ENCODE results near the gene IL17RD.

The IL17RD gene

DNA sequence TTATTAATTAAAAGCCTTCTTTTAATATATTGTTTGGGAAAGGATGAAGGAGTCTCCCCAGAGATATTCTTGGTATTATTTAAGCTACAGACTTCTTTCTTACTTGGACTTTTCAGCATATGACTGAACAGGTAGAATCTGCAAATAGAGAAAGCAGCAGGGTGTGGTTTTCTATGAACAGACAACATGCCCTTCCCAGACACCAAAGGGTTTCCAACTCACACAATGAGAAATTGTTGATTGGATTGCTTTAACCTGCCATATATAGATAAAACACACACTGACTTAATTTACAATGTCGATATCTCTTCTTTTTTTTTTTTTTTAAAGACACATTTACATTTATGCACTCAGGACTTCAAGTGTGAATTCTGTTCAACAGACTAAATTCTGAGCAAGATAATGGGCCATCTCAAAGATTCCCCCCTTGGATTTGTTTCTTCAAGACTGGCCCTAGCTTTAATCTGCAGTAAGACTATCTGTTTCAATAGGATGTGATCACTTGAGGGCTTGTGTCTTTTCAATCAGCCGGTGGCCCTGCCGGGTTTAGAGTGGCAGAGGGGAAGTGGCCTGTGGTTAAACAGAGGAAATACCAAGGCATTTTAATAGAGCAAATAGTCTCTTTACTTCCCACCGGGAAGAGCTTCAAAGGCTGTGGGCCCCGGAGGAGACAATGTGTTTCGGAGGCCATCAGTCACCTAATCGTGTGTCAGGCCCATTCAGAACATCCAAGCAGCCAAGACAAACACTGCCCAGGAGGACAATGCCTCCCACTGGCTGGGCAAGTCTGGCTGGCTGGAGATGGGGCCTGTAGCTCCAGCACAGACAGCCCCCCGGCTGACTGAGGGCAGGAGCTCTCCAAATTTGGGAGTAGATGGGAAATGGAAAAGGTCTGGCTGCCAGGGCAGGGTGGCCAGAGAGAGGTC lies 6.1 kb downstream of the IL17RD start:
- no peak for DNase-seq (ENCODE audit: low spot score)

- DNase-seq (ENCODE audit: low spot score), result no peak
Measured at GRCh38 chr3:57158325-57158724, 6.8 kb downstream of the IL17RD start.

GRCh38 chr3:57157545-57157944 lies 7.6 kb downstream of the IL17RD start:
- DNase-seq (ENCODE audit: low spot score), result no peak

GRCh38 chr3:57155310-57155643 lies 9.9 kb downstream of the IL17RD start:
- no peak for DNase-seq (ENCODE audit: low spot score)

DNA sequence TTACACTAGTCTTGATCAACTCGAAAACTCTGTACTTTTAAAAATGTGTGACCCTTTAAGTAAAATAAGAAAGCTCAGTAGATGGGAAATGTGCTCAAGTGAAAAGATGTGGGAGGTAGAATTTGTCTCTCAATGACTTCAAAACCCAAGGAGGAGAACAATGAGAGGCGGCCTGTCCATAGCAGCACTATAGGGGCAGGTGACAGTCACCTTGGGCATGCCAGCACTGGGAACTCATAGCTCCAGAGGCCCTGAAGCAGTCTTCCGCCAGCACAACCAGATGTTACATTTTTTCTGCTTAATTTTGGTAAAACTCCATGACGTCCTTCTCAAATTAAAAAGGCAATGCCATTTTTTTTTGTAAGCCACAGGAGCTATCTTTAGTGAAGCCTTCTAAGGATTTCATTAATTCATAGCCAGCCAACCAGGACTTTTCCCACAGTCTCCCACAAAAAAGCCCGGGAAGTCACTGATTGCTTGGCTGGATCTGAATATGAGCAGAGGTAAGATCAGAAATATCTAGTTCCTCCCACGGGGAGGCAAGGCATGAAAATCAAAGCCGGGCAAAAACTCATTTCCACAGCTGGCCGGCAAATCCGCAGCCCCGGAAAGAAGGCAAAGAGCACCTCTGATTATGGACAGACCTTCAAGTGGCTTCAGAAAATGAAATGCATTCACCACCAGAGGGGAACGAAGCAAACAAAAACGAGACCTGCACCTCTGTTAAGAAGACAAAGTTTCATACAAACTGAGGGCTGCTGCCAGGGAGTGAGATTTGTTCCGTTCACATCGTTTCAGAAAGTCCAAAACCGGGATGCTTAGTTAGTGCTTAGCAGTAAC lies 10.5 kb downstream of the IL17RD start:
- no peak for DNase-seq (ENCODE audit: low spot score)

DNA sequence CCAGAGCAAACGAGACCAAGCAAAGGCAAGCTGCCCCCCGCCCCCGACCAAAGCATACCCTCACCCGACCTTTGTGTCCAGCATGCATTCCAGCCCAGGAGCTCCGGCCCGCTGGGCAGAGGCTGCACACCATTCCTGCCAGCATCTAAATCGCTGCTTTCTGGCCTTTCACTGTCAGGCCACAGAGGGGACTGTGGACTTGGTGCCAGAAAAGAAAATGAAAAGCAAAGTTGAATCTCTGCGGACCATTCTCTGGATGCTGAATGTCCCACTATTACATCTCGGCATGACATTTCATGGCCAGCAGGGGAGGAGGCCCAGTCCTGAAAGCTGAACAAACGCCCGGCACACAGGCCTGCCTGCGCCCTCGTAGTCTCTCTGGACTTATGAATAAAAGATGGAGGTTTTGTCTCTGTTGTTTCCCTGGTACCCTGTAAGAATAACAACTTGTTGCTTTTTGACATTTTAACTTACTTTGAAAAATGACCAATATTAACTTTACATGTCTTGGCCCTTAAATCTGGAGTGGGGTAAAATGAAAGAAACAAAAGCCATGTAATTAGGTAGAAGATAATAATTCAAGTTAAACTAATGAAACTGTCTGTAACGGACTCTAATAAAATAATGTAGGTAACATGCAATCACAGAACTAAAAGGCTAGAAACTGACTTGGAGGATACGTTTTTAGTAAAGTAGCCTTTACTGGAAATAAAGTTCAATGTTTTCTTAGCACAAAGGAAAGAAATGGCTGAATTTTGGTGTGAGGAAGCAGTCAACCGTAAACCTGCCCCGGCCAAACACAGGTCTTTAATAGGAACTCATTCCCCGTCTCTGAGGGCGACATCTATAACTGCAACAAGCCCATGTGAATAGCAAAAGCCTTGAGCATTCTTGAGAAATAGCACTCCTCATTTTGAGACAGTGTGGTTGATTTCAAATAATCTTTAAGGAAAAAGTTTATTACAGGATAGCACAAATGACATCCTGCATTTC lies 12.7 kb downstream of the IL17RD start:
- peak; percentile 47 for DNase-seq (ENCODE audit: low spot score)

- no peak for DNase-seq (ENCODE audit: low spot score)
Measured at GRCh38 chr3:57151749-57152148, 13.4 kb downstream of the IL17RD start.

- DNase-seq (ENCODE audit: low spot score), result no peak
Measured at GRCh38 chr3:57151021-57151449, 14.1 kb downstream of the IL17RD start.

DNA sequence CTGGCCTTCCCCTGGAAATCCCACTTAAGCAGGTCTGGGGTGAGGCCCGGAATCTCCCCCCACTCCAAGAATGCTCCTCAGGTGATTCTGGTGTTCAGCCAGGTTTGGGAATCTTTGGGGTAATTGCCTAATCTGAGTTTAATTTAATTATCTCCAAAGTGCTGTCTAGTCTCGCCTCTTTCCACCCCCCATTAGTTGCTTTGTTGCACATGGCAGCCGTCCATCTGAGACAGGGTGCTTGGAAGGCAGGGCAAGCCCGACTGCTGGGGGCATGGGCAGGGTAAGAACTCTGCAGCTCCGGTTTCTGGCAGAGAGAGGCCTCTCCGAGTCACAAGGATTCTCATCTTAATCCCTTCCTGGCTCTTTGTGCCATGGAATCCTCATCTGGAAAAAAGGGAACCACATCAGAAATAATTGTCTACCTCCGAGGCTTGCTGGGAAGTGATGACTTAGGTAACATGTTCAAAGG lies 15.0 kb downstream of the IL17RD start:
- DNase-seq (ENCODE audit: low spot score), result no peak

DNA sequence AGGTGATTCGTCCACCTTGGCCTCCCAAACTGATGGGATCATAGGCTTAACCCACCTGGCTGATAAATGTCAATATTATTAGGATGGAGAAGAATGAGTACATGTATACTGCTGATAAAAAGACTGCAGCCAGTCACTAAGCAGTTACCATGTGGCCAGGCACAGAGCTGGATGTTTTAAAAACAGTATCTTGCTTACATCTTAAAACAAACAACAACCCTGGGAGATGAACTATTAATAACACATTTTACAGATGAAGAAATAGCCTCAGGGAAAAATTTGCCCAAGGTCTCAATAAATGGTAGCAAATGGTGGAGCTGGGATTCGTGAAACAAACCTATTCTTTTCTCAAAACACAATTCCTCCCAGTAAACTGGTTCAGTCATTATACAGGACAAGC lies 18.1 kb downstream of the IL17RD start:
- DNase-seq (ENCODE audit: low spot score), result no peak

DNA sequence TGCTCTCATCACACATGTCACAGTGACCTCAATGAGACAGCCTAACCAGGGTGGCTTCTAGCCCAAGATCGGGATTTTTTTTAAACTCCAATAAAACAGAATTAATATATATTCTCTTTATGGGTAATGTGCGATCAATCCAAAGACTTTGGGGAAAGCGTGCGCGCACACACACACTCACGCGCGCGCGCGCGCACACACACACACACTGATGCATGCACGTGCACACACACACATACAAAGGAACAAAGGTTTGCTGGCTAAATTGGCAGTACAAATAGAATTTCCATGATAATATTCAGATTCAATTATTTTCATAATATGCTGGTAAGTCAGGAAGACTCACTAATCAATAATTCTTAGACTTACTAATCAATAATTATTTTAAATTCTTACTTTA lies 19.3 kb downstream of the IL17RD start:
- DNase-seq (ENCODE audit: low spot score), result no peak

DNA sequence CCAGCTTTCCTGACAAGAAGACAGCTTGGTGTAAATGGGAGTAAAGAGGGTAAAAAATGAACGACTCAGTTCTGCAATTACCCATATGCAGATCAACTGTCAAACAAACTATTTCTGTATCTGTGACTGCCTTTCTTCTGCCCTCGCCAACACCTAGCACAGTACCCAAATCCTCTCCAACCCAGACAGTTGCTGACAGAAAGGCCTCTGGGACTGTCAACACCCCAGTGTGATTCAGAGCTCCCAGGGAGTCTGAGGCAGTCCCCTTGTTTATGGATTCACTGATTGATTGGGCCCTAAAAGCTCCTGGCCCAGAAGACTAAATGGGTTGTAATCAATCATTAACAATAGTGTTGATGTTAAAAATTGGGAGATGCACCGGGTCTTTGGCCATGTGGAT lies 20.2 kb downstream of the IL17RD start:
- DNase-seq (ENCODE audit: low spot score), result no peak

DNA sequence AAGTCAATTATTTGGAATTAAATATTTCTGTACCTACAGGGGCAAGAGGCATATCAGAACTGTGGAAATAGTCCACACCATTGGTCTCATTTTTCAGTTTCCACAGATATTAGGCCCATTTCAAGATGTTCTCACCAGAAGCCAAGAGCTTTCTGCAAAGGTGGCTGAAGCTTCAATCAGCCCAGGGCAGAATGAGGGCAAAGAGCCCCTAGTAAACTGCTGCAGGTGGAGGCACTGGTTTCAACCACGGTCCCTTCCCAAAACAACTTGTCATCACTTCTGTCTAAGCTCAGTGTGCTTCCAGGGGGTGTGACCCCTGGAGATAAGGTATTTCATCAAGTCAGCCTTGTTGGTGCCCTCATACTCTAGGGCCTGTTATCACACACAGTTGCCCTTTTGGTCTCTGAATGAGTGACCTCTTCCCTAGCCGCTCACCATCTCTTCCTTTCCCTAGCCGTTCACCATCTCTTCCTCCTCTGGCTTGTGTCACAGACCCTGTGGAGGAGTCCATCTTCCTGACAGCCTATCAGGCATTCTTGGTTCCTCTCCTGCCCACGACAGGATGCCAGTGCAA lies 21.2 kb downstream of the IL17RD start:
- no peak for DNase-seq (ENCODE audit: low spot score)

DNA sequence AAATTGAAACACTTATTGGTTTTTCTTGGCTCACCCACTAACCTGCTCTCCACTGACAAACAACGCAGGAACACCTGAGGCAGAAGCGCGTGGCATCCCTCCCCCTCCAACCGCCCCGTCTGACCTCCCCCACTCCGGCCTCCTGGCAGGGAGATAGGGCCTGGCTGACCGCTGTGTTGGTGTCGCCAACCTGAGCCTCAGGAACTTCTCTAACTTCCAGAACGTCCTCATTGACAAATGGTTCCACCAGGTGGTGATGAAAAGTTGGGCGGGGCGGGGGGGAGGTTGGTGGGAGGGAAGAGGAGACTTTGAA lies 22.8 kb downstream of the IL17RD start:
- no peak for DNase-seq (ENCODE audit: low spot score)

DNA sequence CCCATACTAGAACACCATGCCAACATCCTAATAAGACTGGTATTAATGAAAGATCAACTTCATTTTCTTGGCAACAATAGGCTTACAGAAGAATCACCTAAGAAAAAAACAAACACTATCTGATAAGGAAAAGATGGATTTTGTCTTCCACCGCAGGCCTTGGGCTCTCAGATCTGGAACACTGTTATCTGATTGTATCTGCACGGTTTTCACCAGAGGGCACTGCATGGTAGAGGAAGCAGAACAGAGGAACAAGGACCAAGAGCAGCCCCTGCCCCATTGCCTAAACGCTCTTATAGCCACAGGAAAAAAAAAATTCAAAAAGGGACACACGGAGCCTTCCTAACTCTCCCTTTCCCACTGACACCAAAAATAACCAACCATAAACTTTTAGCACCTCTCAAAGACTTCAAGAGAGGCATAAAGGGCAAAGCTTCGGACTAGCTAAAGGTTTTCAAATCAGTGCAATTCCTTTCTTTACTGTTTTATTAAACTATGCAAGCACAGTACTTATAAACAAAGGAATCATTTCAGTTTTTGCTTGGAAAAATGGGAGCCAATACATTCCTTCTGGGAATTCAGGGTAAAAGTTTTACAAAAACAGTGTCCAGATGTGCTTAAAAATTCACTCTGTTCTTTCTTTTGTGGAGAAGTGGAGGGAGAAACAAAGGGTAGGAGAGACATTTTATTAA lies 23.3 kb downstream of the IL17RD start:
- DNase-seq (ENCODE audit: low spot score), result no peak

- no peak for DNase-seq (ENCODE audit: low spot score)
Measured at GRCh38 chr3:57140894-57141293, 24.3 kb downstream of the IL17RD start.

- no peak for DNase-seq (ENCODE audit: low spot score)
Measured at GRCh38 chr3:57135964-57136719, 29.0 kb downstream of the IL17RD start.

DNA sequence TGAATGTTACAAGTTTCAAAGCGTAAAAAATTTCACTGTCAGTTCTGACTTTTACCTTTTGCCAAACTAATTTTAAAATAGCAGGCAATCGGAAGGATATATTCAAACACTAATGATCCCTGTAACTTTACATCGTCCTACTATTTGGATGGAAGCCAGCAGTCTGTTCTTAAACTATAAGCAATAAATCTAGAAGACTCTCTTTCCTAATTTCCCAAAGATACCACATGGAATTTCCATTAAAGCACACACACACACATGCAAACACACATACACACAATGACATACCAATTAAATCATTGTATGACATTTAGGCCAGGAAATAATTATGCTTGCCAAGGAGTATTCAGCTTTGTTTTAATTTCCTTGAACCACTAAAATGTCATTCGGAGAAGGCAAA lies 32.0 kb downstream of the IL17RD start:
- DNase-seq (ENCODE audit: low spot score), result no peak

DNA sequence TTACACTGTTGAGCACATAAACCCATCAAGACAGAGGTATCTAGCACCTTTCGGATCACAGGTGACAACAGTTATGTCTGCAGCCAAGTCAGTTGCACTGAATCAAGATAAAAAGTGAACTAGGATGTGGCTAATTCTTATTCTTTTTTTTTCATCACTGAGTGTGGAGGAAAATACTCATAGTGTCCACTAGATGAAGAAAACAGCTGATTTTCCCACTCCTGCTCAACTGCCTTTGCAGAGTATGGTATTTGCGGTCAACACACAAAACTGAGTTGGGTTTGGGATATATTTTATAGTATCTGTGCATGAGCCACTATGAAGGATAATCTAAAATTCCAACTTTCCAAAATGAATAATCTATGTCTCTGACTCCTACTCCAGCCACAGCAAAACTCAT lies 32.5 kb downstream of the IL17RD start:
- no peak for DNase-seq (ENCODE audit: low spot score)

- no peak for DNase-seq (ENCODE audit: low spot score)
Measured at GRCh38 chr3:57131210-57131588, 34.0 kb downstream of the IL17RD start.

Data from globus pallidus (tissue), 1 donor.